SK-N-SH treated with all-trans-retinoic acid at 6 μM for 48 hours (cell line): ENCODE data around the gene ALK.

Experiments used
- ATAC-seq: fragments of 200-7000 bp; cut with Tn5 transposase; 3 replicates; pipeline ENCODE4 v1.9.1; 2020; ENCODE audit warnings: mild to moderate bottlenecking, moderate library complexity
- ARNTL ChIP-seq: fragments of 450-650 bp; formaldehyde crosslinking; IDR thresholded peaks from 2 replicates; pipeline ENCODE4 v1.5.0; 2020; ENCODE audit warnings: low read depth, mild to moderate bottlenecking, moderate library complexity, borderline replicate concordance
- CREB5 ChIP-seq: fragments of 250-450 bp; sonication (Bioruptor Pico); IDR thresholded peaks from 2 replicates; pipeline ENCODE4 v1.5.1; 2020; ENCODE audit warnings: low read depth, mild to moderate bottlenecking, moderate library complexity
- CSDC2 ChIP-seq: fragments of 250-450 bp; sonication (Bioruptor Pico); IDR thresholded peaks from 2 replicates; pipeline ENCODE4 v1.5.0; 2020; ENCODE audit warnings: mild to moderate bottlenecking, moderate library complexity
- ESRRG ChIP-seq: fragments of 250-450 bp; sonication (Bioruptor Pico); IDR thresholded peaks from 2 replicates; pipeline ENCODE4 v1.6.1; 2021; ENCODE audit warnings: mild to moderate bottlenecking
- GLIS3 ChIP-seq: fragments of 250-450 bp; sonication (Bioruptor Pico); IDR thresholded peaks from 2 replicates; pipeline ENCODE4 v1.5.0; 2020; ENCODE audit warnings: mild to moderate bottlenecking, moderate library complexity
- ISL1 ChIP-seq: fragments of 250-450 bp; sonication (Bioruptor Pico); IDR thresholded peaks from 2 replicates; pipeline ENCODE4 v2.1.2; 2022; ENCODE audit warnings: mild to moderate bottlenecking, moderate library complexity
- OSR1 ChIP-seq: fragments of 250-450 bp; sonication (Bioruptor Pico); IDR thresholded peaks from 2 replicates; pipeline ENCODE4 v1.8.0; 2022; ENCODE audit warnings: moderate library complexity, mild to moderate bottlenecking, inconsistent platforms
- POU6F1 ChIP-seq: fragments of 250-450 bp; sonication (Bioruptor Pico); IDR thresholded peaks from 2 replicates; pipeline ENCODE4 v1.8.0; 2021; ENCODE audit warnings: low read depth, mild to moderate bottlenecking, moderate library complexity, borderline replicate concordance
- RARB ChIP-seq: fragments of 250-450 bp; sonication (Bioruptor Pico); IDR thresholded peaks from 2 replicates; pipeline ENCODE4 v1.8.0; 2021; ENCODE audit warnings: mild to moderate bottlenecking, moderate library complexity
- SNAI2 ChIP-seq: fragments of 250-450 bp; sonication (Bioruptor Pico); IDR thresholded peaks from 2 replicates; pipeline ENCODE4 v1.5.0; 2020; ENCODE audit warnings: mild to moderate bottlenecking, moderate library complexity
- TCF4 ChIP-seq: fragments of 250-450 bp; sonication (Bioruptor Pico); IDR thresholded peaks from 2 replicates; pipeline ENCODE4 v1.8.0; 2021; ENCODE audit warnings: mild to moderate bottlenecking, moderate library complexity, borderline replicate concordance
- TOX ChIP-seq: fragments of 250-450 bp; sonication (Bioruptor Pico); IDR thresholded peaks from 2 replicates; pipeline ENCODE4 v1.8.0; 2021; ENCODE audit warnings: mild to moderate bottlenecking, moderate library complexity, borderline replicate concordance
- ZC3H10 ChIP-seq: fragments of 250-450 bp; sonication (Bioruptor Pico); IDR thresholded peaks from 2 replicates; pipeline ENCODE4 v1.5.1; 2021; ENCODE audit warnings: mild to moderate bottlenecking, moderate library complexity
- ZFP30 ChIP-seq: fragments of 450-650 bp; formaldehyde crosslinking; IDR thresholded peaks from 2 replicates; pipeline ENCODE4 v1.5.0; 2022; ENCODE audit warnings: mild to moderate bottlenecking, moderate library complexity
- ZNF565 ChIP-seq: fragments of 450-650 bp; formaldehyde crosslinking; conservative IDR thresholded peaks from 2 replicates; pipeline ENCODE4 v1.5.0; 2020; ENCODE audit warnings: low read depth, mild to moderate bottlenecking, moderate library complexity
- ZNF8 ChIP-seq: fragments of 450-650 bp; formaldehyde crosslinking; IDR thresholded peaks from 2 replicates; pipeline ENCODE4 v1.5.0; 2020; ENCODE audit warnings: mild to moderate bottlenecking, moderate library complexity
- TF ChIP-seq, protein P1 (sequence below): fragments of 250-450 bp; sonication (Bioruptor Pico); IDR thresholded peaks from 2 replicates; pipeline ENCODE4 v1.5.1; 2021; ENCODE audit warnings: mild to moderate bottlenecking, moderate library complexity
- TF ChIP-seq, protein P2 (sequence below): fragments of 250-450 bp; sonication (Bioruptor Pico); IDR thresholded peaks from 2 replicates; pipeline ENCODE4 v1.5.0; 2020; ENCODE audit warnings: mild to moderate bottlenecking, moderate library complexity
- TF ChIP-seq, protein P3 (sequence below): fragments of 250-450 bp; sonication (Bioruptor Pico); IDR thresholded peaks from 2 replicates; pipeline ENCODE4 v1.8.0; 2020; ENCODE audit warnings: mild to moderate bottlenecking, moderate library complexity, borderline replicate concordance

Gene ALK

DNA sequence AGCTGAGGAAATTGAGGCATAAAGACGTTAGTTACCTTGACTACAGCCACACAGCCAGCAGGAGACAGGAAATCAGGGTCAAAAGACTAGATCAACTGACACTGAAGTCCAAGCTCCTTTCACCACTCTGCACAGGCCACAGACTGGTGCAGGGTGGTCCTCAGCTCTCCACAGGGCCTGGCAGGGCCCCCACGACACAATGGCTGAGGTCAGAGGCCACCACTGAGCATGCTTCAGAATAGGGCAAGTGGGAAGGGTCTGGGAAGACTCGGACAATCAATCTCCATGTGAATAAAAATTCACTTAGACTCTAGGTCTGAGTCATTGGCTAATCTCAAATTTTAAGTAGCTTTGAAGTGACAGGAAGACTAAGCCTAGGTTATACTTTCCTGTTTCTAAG is 201.7 kb downstream of the ALK start:
- no peak for ATAC-seq
- no peak for TF ChIP-seq TCF4
- TF ChIP-seq ESRRG = no peak
- no peak for TF ChIP-seq POU6F1 (CRISPR knock-in tag)
- TF ChIP-seq ZNF565 = no peak

GRCh38 chr2:29718076-29718686 is 203.2 kb downstream of the ALK start:
- ATAC-seq = no peak
- TF ChIP-seq ZC3H10 (CRISPR knock-in tag) = no peak
- TF ChIP-seq ISL1 (CRISPR knock-in tag) = no peak
- TF ChIP-seq, protein P1, sequence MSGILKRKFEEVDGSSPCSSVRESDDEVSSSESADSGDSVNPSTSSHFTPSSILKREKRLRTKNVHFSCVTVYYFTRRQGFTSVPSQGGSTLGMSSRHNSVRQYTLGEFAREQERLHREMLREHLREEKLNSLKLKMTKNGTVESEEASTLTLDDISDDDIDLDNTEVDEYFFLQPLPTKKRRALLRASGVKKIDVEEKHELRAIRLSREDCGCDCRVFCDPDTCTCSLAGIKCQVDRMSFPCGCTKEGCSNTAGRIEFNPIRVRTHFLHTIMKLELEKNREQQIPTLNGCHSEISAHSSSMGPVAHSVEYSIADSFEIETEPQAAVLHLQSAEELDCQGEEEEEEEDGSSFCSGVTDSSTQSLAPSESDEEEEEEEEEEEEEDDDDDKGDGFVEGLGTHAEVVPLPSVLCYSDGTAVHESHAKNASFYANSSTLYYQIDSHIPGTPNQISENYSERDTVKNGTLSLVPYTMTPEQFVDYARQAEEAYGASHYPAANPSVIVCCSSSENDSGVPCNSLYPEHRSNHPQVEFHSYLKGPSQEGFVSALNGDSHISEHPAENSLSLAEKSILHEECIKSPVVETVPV = no peak
- no peak for TF ChIP-seq CREB5 (CRISPR knock-in tag)
- no peak for TF ChIP-seq ZNF8
- TF ChIP-seq RARB (CRISPR knock-in tag) = no peak

- TF ChIP-seq POU6F1 (CRISPR knock-in tag) (no peak), ZFP30 (CRISPR knock-in tag) (no peak), SNAI2 (peak; percentile 57; the same call in 1 of the 2 replicates), TOX (CRISPR knock-in tag) (no peak), ISL1 (CRISPR knock-in tag) (peak; percentile 46; the same call in 1 of the 2 replicates), ZNF8 (no peak; the same call in 1 of the 2 replicates), CSDC2 (CRISPR knock-in tag) (no peak), ARNTL (CRISPR knock-in tag) (no peak), CREB5 (CRISPR knock-in tag) (no peak), TCF4 (peak; percentile 95), ZC3H10 (CRISPR knock-in tag) (no peak), GLIS3 (CRISPR knock-in tag) (no peak), OSR1 (CRISPR knock-in tag) (no peak), RARB (CRISPR knock-in tag) (no peak), ZNF565 (no peak)
- TF ChIP-seq, protein P2, sequence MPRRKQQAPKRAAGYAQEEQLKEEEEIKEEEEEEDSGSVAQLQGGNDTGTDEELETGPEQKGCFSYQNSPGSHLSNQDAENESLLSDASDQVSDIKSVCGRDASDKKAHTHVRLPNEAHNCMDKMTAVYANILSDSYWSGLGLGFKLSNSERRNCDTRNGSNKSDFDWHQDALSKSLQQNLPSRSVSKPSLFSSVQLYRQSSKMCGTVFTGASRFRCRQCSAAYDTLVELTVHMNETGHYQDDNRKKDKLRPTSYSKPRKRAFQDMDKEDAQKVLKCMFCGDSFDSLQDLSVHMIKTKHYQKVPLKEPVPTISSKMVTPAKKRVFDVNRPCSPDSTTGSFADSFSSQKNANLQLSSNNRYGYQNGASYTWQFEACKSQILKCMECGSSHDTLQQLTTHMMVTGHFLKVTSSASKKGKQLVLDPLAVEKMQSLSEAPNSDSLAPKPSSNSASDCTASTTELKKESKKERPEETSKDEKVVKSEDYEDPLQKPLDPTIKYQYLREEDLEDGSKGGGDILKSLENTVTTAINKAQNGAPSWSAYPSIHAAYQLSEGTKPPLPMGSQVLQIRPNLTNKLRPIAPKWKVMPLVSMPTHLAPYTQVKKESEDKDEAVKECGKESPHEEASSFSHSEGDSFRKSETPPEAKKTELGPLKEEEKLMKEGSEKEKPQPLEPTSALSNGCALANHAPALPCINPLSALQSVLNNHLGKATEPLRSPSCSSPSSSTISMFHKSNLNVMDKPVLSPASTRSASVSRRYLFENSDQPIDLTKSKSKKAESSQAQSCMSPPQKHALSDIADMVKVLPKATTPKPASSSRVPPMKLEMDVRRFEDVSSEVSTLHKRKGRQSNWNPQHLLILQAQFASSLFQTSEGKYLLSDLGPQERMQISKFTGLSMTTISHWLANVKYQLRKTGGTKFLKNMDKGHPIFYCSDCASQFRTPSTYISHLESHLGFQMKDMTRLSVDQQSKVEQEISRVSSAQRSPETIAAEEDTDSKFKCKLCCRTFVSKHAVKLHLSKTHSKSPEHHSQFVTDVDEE = peak; percentile 89
- TF ChIP-seq, protein P3, sequence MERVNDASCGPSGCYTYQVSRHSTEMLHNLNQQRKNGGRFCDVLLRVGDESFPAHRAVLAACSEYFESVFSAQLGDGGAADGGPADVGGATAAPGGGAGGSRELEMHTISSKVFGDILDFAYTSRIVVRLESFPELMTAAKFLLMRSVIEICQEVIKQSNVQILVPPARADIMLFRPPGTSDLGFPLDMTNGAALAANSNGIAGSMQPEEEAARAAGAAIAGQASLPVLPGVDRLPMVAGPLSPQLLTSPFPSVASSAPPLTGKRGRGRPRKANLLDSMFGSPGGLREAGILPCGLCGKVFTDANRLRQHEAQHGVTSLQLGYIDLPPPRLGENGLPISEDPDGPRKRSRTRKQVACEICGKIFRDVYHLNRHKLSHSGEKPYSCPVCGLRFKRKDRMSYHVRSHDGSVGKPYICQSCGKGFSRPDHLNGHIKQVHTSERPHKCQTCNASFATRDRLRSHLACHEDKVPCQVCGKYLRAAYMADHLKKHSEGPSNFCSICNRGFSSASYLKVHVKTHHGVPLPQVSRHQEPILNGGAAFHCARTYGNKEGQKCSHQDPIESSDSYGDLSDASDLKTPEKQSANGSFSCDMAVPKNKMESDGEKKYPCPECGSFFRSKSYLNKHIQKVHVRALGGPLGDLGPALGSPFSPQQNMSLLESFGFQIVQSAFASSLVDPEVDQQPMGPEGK (CRISPR knock-in tag) = no peak
- TF ChIP-seq, protein P1 = no peak
- no peak for ATAC-seq
These were observed 205.7 kb downstream of the ALK start for GRCh38 chr2:29715655-29716054.
